ENCODE measurements around the gene FLNB.

DNA sequence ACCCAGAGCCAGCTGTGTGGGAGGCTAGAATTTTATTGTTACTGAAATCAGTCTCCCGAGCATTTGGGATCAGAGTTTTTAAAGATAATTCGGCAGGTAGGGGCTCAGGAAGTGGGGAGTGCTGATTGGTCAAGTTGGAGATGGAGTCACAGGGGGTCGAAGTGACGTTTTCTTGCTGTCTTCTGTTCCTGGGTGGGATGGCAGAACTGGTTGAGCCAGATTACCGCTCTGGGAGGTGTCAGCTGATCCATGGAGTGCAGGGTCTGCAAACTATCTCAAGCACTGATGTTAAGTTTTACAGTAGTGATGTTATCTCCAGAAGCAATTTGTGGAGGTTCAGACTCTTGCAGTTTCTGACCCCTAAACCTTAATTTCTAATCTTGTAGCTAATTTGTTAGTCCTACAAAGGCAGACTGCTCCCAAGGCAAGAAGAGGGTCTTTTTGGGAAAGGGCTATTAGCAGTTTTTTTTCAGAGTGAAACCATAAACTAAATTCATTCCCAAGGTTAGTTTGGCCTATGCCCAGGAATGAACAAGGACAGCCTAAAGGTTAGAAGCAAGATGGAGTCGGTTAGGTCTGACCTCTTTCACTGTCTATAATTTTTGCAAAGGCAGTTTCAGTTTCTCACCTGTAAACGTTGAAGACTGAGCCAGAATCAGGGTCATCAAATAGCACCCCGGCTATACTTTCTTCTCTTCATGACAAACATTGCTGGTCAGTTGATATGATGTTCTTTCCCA is 28.2 kb downstream of the FLNB start:
- TF ChIP-seq, protein P1, sequence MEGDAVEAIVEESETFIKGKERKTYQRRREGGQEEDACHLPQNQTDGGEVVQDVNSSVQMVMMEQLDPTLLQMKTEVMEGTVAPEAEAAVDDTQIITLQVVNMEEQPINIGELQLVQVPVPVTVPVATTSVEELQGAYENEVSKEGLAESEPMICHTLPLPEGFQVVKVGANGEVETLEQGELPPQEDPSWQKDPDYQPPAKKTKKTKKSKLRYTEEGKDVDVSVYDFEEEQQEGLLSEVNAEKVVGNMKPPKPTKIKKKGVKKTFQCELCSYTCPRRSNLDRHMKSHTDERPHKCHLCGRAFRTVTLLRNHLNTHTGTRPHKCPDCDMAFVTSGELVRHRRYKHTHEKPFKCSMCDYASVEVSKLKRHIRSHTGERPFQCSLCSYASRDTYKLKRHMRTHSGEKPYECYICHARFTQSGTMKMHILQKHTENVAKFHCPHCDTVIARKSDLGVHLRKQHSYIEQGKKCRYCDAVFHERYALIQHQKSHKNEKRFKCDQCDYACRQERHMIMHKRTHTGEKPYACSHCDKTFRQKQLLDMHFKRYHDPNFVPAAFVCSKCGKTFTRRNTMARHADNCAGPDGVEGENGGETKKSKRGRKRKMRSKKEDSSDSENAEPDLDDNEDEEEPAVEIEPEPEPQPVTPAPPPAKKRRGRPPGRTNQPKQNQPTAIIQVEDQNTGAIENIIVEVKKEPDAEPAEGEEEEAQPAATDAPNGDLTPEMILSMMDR (IDR thresholded peaks at IDR 0.05; ENCODE audit: low read length): no peak
- no peak for TF ChIP-seq EZH2 (IDR thresholded peaks at IDR 0.05; ENCODE audit: borderline replicate concordance, low read length)
